HG03108 (cell line): Measurements from ENCODE around the gene DGCR6.
A peak's percentile ranks its signal among the peaks of the same experiment; 100 is the strongest.
"Not testable (repeated sequence)": the region's sequence is repeated elsewhere in the genome, so short reads cannot be mapped to it uniquely, and the experiment has no call there.

Experiments
- ATAC-seq: cut with Tn5 transposase; IDR thresholded peaks from one replicate; pipeline ENCODE4 v1.9.1; 2021; ENCODE audit warnings: moderate library complexity; ENCODE audit not compliant: unreplicated experiment

Gene DGCR6

GRCh38 chr22:18929459-18929858 lies 23.3 kb downstream of the DGCR6 start:
- ATAC-seq: no peak

- ATAC-seq: no peak
These were observed 26.0 kb downstream of the DGCR6 start for GRCh38 chr22:18931905-18932652.

- no peak for ATAC-seq
These were observed 27.8 kb downstream of the DGCR6 start for GRCh38 chr22:18933914-18934313.

GRCh38 chr22:18934688-18935087 lies 28.6 kb downstream of the DGCR6 start:
- not testable (repeated sequence) for ATAC-seq

- no peak for ATAC-seq
These were observed 29.9 kb downstream of the DGCR6 start, which contains the start of gene PRODH for GRCh38 chr22:18935889-18936529. TSS of gene PRODH (minus strand) at chr22:18936293. CDS start at chr22:18936287, 6 bp downstream.

GRCh38 chr22:18938691-18939090 lies 32.6 kb downstream of the DGCR6 start:
- not testable (repeated sequence) for ATAC-seq

GRCh38 chr22:18947105-18947504 lies 41.0 kb downstream of the DGCR6 start:
- not testable (repeated sequence) for ATAC-seq

GRCh38 chr22:18947905-18948304 lies 41.8 kb downstream of the DGCR6 start:
- ATAC-seq: no peak

GRCh38 chr22:18950141-18950540 lies 44.0 kb downstream of the DGCR6 start:
- no peak for ATAC-seq

- ATAC-seq: no peak
These were observed 45.9 kb downstream of the DGCR6 start for GRCh38 chr22:18952022-18952421.

GRCh38 chr22:18953128-18953527 lies 47.0 kb downstream of the DGCR6 start:
- not testable (repeated sequence) for ATAC-seq

- peak; percentile 52 for ATAC-seq
These were observed 48.3 kb downstream of the DGCR6 start for GRCh38 chr22:18954303-18954989.

GRCh38 chr22:18954990-18955571 lies 49.0 kb downstream of the DGCR6 start:
- no peak for ATAC-seq

GRCh38 chr22:18955696-18956095 lies 49.6 kb downstream of the DGCR6 start:
- no peak for ATAC-seq

- not testable (repeated sequence) for ATAC-seq
These were observed 50.2 kb downstream of the DGCR6 start for GRCh38 chr22:18956121-18956895.

- not testable (repeated sequence) for ATAC-seq
These were observed 50.8 kb downstream of the DGCR6 start for GRCh38 chr22:18956956-18957355.

- not testable (repeated sequence) for ATAC-seq
These were observed 51.7 kb downstream of the DGCR6 start for GRCh38 chr22:18957621-18958320.

GRCh38 chr22:18958321-18958705 lies 52.2 kb downstream of the DGCR6 start:
- not testable (repeated sequence) for ATAC-seq

- ATAC-seq: not testable (repeated sequence)
These were observed 52.6 kb downstream of the DGCR6 start for GRCh38 chr22:18958738-18959137.

- ATAC-seq: not testable (repeated sequence)
These were observed 53.1 kb downstream of the DGCR6 start for GRCh38 chr22:18959266-18959665.
